HepG2 (cell line): ENCODE measurements around the gene KLF11. TPM values are rescaled to one million over a fixed set of nuclear protein-coding genes. Genes with fewer than 3 reads are reported as not detected.

ENCODE experiments used
- ATRX ChIP-seq: sonication (generic); formaldehyde crosslinking; IDR thresholded peaks from 2 replicates; pipeline ENCODE4 v1.4.0; 2020; ENCODE audit warnings: missing genetic modification reagents, borderline replicate concordance
- DPF2 ChIP-seq: sonication (generic); formaldehyde crosslinking; IDR thresholded peaks from 2 replicates; pipeline ENCODE4 v1.4.0; 2020; ENCODE audit warnings: mild to moderate bottlenecking, low read depth, missing genetic modification reagents, borderline replicate concordance
- KAT7 ChIP-seq: IDR thresholded peaks from 2 replicates; pipeline ENCODE4 v1.6.1; 2018; ENCODE audit warnings: borderline replicate concordance, missing compliant biosample characterization
- KMT2B ChIP-seq: IDR thresholded peaks from 2 replicates; pipeline ENCODE4 v1.6.1; 2016; ENCODE audit warnings: missing genetic modification reagents, missing compliant biosample characterization
- MAFF ChIP-seq: IDR thresholded peaks from 2 replicates; pipeline ENCODE4 v1.6.1; 2011; ENCODE audit warnings: low read depth, low read length, improper control_type of control experiment
- NFIC ChIP-seq: IDR thresholded peaks from 2 replicates; pipeline ENCODE4 v1.6.1; 2012; ENCODE audit warnings: mild to moderate bottlenecking, low read length, inconsistent platforms
- RARA ChIP-seq: IDR thresholded peaks from 2 replicates; pipeline ENCODE4 v1.6.1; 2016; ENCODE audit warnings: missing genetic modification reagents, missing compliant biosample characterization
- RNF2 ChIP-seq: fragments of 450-650 bp; conservative IDR thresholded peaks from 2 replicates; pipeline ENCODE4 v1.6.1; 2016; ENCODE audit warnings: low read depth
- SMAD1 ChIP-seq: sonication (generic); formaldehyde crosslinking; IDR thresholded peaks from 2 replicates; pipeline ENCODE4 v1.4.0; 2020; ENCODE audit warnings: missing genetic modification reagents, low read depth, mild to moderate bottlenecking, borderline replicate concordance
- ZEB1 ChIP-seq: IDR thresholded peaks from 2 replicates; pipeline ENCODE4 v1.6.1; 2012; ENCODE audit warnings: mild to moderate bottlenecking, low read depth, inconsistent platforms; ENCODE audit not compliant: insufficient replicate concordance
- ZMYM4 ChIP-seq: sonication (generic); formaldehyde crosslinking; IDR thresholded peaks from 2 replicates; pipeline ENCODE4 v1.8.1; 2023; ENCODE audit warnings: mild to moderate bottlenecking, missing genetic modification reagents
- ZNF839 ChIP-seq: sonication (generic); formaldehyde crosslinking; IDR thresholded peaks from 2 replicates; pipeline ENCODE4 v1.4.0; 2020; ENCODE audit warnings: missing genetic modification reagents, mild to moderate bottlenecking, borderline replicate concordance
- polyA plus RNA-seq, 8 experiments: library from polyadenylated mRNA; depleted of rRNA in 3 of 8; stranded (reverse) in 7 of 8; unstranded in 1 of 8; fragments of >200 nt; fragmentation: Illumina TruSeq in 4 of 8; extraction: Trizol in 4 of 8; gene quantifications; 2 replicates each; pipeline versions ENCODE4 v1.2.1 to v1.2.3, GENCODE V29; 2011 to 2016; ENCODE audit warnings: low read depth in 4 of 8, missing spikeins in 1 of 8, mixed read lengths in 1 of 8; ENCODE audit not compliant: insufficient read depth in 1 of 8
- total RNA-seq, 5 experiments: library from RNA; depleted of rRNA; stranded (reverse); fragments of >200 nt; fragmentation: Illumina TruSeq; extraction: Trizol; gene quantifications; 2 replicates each; pipeline ENCODE4 v1.2.3, GENCODE V29; 2016; ENCODE audit warnings: low read depth in 1 of 5
- TF ChIP-seq, protein P1 (sequence below): sonication (generic); formaldehyde crosslinking; IDR thresholded peaks from 2 replicates; pipeline ENCODE4 v1.4.0; 2020; ENCODE audit warnings: mild to moderate bottlenecking, missing genetic modification reagents
- TF ChIP-seq, protein P2 (sequence below): sonication (generic); formaldehyde crosslinking; IDR thresholded peaks from 2 replicates; pipeline ENCODE4 v1.8.0; 2022; ENCODE audit warnings: missing genetic modification reagents, mild to moderate bottlenecking, borderline replicate concordance
- TF ChIP-seq, protein P3 (sequence below): sonication (generic); formaldehyde crosslinking; IDR thresholded peaks from 2 replicates; pipeline ENCODE4 v1.4.0; 2020; ENCODE audit warnings: missing genetic modification reagents
- TF ChIP-seq, protein P4 (sequence below): sonication (generic); formaldehyde crosslinking; IDR thresholded peaks from 2 replicates; pipeline ENCODE4 v1.5.1; 2020; ENCODE audit warnings: mild to moderate bottlenecking, missing genetic modification reagents, borderline replicate concordance
- TF ChIP-seq, protein P5 (sequence below): sonication (generic); formaldehyde crosslinking; IDR thresholded peaks from 2 replicates; pipeline ENCODE4 v1.4.0; 2020; ENCODE audit warnings: missing genetic modification reagents, borderline replicate concordance

KLF11 gene
- total and polyA plus RNA-seq, 2 of the 13 experiments (the other 11 are each of a cell fraction or from before 2014, with no cell fraction given): 2.5 to 11.8 TPM

DNA sequence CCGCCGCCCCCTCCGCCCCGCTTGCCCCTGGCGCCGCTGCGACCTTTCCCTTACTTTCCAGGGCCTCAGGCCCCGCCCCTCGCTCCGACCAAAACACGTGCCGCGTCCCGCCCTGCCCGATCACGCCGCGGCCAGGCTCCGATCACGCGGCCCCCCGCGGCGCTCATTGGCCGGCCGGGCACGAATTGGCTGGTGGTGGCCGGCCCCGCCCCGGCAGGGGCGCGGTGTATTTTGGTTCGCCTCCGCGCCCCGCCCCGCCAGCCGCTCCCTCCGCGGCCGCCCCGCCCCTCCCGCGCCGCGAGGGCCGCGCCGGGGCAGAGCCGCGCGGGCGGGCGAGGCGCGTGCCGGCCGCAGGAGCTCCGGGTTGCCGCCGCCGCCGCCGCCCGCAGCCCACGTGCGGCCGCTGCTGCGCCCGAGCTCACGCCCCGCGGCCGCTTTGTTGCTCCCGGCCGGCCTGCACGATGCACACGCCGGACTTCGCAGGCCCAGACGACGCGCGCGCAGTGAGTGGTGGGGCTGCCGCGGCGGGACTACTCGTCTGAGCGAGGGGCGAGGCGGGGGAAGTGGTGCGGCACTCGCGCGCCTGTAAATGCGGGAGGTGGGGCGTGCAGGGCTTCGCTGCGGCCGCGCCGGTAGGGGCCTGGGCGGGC, at the start of gene KLF11 (continued):
- TF ChIP-seq ZMYM4 (CRISPR knock-in tag) (peak; percentile 77), KAT7 (CRISPR knock-in tag) (0 out of 2 replicates have a peak, but pooled peaks have one; percentile 55), SMAD1 (CRISPR knock-in tag) (no peak), MAFF (no peak), ZNF839 (CRISPR knock-in tag) (no peak), RARA (no peak; the same call in 1 of the 2 replicates), DPF2 (CRISPR knock-in tag) (no peak), KMT2B (CRISPR knock-in tag) (peak; percentile 80; the same call in 1 of the 2 replicates), ATRX (CRISPR knock-in tag) (no peak), RNF2 (peak; percentile 94), ZEB1 (no peak), NFIC (no peak)
- TF ChIP-seq, protein P1, sequence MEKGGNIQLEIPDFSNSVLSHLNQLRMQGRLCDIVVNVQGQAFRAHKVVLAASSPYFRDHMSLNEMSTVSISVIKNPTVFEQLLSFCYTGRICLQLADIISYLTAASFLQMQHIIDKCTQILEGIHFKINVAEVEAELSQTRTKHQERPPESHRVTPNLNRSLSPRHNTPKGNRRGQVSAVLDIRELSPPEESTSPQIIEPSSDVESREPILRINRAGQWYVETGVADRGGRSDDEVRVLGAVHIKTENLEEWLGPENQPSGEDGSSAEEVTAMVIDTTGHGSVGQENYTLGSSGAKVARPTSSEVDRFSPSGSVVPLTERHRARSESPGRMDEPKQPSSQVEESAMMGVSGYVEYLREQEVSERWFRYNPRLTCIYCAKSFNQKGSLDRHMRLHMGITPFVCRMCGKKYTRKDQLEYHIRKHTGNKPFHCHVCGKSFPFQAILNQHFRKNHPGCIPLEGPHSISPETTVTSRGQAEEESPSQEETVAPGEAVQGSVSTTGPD (CRISPR knock-in tag): no peak
- TF ChIP-seq, protein P2, sequence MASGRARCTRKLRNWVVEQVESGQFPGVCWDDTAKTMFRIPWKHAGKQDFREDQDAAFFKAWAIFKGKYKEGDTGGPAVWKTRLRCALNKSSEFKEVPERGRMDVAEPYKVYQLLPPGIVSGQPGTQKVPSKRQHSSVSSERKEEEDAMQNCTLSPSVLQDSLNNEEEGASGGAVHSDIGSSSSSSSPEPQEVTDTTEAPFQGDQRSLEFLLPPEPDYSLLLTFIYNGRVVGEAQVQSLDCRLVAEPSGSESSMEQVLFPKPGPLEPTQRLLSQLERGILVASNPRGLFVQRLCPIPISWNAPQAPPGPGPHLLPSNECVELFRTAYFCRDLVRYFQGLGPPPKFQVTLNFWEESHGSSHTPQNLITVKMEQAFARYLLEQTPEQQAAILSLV (CRISPR knock-in tag): peak; percentile 87
- TF ChIP-seq, protein P3, sequence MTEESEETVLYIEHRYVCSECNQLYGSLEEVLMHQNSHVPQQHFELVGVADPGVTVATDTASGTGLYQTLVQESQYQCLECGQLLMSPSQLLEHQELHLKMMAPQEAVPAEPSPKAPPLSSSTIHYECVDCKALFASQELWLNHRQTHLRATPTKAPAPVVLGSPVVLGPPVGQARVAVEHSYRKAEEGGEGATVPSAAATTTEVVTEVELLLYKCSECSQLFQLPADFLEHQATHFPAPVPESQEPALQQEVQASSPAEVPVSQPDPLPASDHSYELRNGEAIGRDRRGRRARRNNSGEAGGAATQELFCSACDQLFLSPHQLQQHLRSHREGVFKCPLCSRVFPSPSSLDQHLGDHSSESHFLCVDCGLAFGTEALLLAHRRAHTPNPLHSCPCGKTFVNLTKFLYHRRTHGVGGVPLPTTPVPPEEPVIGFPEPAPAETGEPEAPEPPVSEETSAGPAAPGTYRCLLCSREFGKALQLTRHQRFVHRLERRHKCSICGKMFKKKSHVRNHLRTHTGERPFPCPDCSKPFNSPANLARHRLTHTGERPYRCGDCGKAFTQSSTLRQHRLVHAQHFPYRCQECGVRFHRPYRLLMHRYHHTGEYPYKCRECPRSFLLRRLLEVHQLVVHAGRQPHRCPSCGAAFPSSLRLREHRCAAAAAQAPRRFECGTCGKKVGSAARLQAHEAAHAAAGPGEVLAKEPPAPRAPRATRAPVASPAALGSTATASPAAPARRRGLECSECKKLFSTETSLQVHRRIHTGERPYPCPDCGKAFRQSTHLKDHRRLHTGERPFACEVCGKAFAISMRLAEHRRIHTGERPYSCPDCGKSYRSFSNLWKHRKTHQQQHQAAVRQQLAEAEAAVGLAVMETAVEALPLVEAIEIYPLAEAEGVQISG: peak; percentile 85
- TF ChIP-seq, protein P4, sequence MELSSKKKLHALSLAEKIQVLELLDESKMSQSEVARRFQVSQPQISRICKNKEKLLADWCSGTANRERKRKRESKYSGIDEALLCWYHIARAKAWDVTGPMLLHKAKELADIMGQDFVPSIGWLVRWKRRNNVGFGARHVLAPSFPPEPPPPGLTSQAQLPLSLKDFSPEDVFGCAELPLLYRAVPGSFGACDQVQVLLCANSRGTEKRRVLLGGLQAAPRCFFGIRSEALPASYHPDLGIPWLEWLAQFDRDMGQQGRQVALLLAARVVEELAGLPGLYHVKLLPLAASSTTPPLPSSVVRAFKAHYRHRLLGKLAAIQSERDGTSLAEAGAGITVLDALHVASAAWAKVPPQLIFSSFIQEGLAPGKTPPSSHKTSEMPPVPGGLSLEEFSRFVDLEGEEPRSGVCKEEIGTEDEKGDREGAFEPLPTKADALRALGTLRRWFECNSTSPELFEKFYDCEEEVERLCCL (CRISPR knock-in tag): 0 out of 2 replicates have a peak, but pooled peaks have one; percentile 52
- TF ChIP-seq, protein P5, sequence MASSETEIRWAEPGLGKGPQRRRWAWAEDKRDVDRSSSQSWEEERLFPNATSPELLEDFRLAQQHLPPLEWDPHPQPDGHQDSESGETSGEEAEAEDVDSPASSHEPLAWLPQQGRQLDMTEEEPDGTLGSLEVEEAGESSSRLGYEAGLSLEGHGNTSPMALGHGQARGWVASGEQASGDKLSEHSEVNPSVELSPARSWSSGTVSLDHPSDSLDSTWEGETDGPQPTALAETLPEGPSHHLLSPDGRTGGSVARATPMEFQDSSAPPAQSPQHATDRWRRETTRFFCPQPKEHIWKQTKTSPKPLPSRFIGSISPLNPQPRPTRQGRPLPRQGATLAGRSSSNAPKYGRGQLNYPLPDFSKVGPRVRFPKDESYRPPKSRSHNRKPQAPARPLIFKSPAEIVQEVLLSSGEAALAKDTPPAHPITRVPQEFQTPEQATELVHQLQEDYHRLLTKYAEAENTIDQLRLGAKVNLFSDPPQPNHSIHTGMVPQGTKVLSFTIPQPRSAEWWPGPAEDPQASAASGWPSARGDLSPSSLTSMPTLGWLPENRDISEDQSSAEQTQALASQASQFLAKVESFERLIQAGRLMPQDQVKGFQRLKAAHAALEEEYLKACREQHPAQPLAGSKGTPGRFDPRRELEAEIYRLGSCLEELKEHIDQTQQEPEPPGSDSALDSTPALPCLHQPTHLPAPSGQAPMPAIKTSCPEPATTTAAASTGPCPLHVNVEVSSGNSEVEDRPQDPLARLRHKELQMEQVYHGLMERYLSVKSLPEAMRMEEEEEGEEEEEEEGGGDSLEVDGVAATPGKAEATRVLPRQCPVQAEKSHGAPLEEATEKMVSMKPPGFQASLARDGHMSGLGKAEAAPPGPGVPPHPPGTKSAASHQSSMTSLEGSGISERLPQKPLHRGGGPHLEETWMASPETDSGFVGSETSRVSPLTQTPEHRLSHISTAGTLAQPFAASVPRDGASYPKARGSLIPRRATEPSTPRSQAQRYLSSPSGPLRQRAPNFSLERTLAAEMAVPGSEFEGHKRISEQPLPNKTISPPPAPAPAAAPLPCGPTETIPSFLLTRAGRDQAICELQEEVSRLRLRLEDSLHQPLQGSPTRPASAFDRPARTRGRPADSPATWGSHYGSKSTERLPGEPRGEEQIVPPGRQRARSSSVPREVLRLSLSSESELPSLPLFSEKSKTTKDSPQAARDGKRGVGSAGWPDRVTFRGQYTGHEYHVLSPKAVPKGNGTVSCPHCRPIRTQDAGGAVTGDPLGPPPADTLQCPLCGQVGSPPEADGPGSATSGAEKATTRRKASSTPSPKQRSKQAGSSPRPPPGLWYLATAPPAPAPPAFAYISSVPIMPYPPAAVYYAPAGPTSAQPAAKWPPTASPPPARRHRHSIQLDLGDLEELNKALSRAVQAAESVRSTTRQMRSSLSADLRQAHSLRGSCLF (CRISPR knock-in tag): peak; percentile 86; the same call in 1 of the 2 replicates
